ENCODE data around the gene RECK. TPM values are rescaled to one million over a fixed set of nuclear protein-coding genes. Genes with fewer than 3 reads are reported as not detected.

Gene RECK
- total and polyA plus RNA-seq, 2 experiments from 2014 or later: 8.1 to 11.6 TPM

DNA sequence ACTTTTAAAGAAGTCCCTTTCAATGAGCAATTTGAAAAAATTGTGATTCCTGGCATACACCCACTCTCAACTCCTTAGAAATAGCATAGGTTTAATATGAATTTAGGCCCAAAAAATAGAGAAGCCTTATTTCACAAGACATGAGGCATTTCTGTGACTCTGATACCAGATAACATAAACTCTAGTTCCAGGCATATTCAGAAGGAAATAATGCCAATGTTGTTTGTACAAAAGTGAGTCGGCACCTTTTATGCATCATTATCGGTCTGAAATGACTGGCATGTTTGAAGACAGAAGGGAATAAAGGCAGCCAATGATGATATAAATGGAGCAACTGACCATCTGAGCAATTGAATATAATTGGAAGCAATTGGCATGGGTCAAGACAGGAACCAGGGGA lies 19.4 kb upstream of the RECK start:
- no peak for TF ChIP-seq EZH2phosphoT487 (IDR thresholded peaks at IDR 0.05; ENCODE audit: unreplicated experiment)
- no peak for TF ChIP-seq ZNF114 (CRISPR knock-in tag; IDR thresholded peaks at IDR 0.05)
- no peak for TF ChIP-seq CREB1 (CRISPR knock-in tag; IDR thresholded peaks at IDR 0.05; ENCODE audit: low read depth)
- TF ChIP-seq CTCF (conservative IDR thresholded peaks at IDR 0.05; ENCODE audit: low read depth in 2 of 2): no peak
- TF ChIP-seq ZNF331 (CRISPR knock-in tag; IDR thresholded peaks at IDR 0.05; ENCODE audit: low read depth): no peak
- ATAC-seq: no peak
- H3K4me1 Mint-ChIP-seq: no peaks in the 10 kb centered on the region; the same call in 2 of the 3 replicates
- Histone ChIP-seq H3K9me2 (ENCODE audit: insufficient read depth) (peaks cover 4% of the 10 kb centered on the region; the same call in 1 of the 2 replicates), H3K36me3 (ENCODE audit: insufficient read depth) (no peaks in the 10 kb centered on the region), H3K4me1 (ENCODE audit: insufficient read depth) (no peaks in the 10 kb centered on the region), H3K4me2 (no peak overlapping the region), H3F3A (replicated peaks; ENCODE audit: low read depth) (no peaks in the 10 kb centered on the region), H3K27me3 (ENCODE audit: insufficient read depth) (no peaks in the 10 kb centered on the region), H3K79me2 (replicated peaks; ENCODE audit: insufficient read depth) (no peaks in the 10 kb centered on the region), H4K20me1 (replicated peaks; ENCODE audit: insufficient read depth) (no peaks in the 10 kb centered on the region), H3K27ac (ENCODE audit: low read depth) (no peak overlapping the region), H3K4me3 (no peak overlapping the region), H2AFZ (no peak overlapping the region)
- no peak overlapping the region for H3K4me3 Mint-ChIP-seq
- no peaks in the 10 kb centered on the region for H3K36me3 Mint-ChIP-seq (ENCODE audit: low read depth)
- no peaks in the 10 kb centered on the region for H3K9me3 Mint-ChIP-seq
- DNase-seq (ENCODE audit: low spot score): no peak
- H3K27me3 Mint-ChIP-seq (ENCODE audit: insufficient read depth, low read depth, poor library complexity): peaks cover 5% of the 10 kb centered on the region
- no peak overlapping the region for H3K27ac Mint-ChIP-seq

DNA sequence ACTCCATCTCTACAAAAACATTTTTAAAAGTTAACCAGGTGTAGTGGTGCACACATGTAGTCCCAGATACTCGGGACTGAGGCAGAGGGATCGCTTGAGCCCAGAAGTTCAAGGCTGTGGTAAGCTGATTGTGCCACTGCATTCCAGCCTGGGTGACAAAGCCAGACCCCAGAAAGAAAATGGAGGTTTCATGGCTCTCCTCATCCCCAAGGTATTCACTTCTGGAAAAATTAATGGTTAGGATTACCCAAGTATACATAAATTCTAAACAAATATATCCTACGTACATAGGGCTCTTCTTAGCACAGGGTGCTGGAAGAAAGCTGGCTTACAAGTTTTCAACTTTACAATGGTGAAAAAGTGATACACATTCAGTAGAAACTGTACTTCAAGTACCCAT lies 18.6 kb upstream of the RECK start:
- no peaks in the 10 kb centered on the region for H3K27me3 ChIP-seq (ENCODE audit: insufficient read depth)
- H3K4me3 ChIP-seq: no peak overlapping the region
- H2AFZ ChIP-seq: no peak overlapping the region
- ATAC-seq: no peak
- no peaks in the 10 kb centered on the region for H4K20me1 ChIP-seq (replicated peaks; ENCODE audit: insufficient read depth)
- Mint-ChIP-seq H3K4me3 (no peak overlapping the region), H3K9me3 (no peaks in the 10 kb centered on the region), H3K36me3 (ENCODE audit: low read depth) (no peaks in the 10 kb centered on the region), H3K27ac (no peak overlapping the region), H3K27me3 (ENCODE audit: insufficient read depth, low read depth, poor library complexity) (peaks cover 7% of the 10 kb centered on the region), H3K4me1 (no peaks in the 10 kb centered on the region; the same call in 2 of the 3 replicates)
- no peak overlapping the region for H3K4me2 ChIP-seq
- H3K4me1 ChIP-seq (ENCODE audit: insufficient read depth): no peaks in the 10 kb centered on the region
- TF ChIP-seq ZNF114 (CRISPR knock-in tag; IDR thresholded peaks at IDR 0.05) (no peak), ETS1 (IDR thresholded peaks at IDR 0.05) (no peak), CREB1 (CRISPR knock-in tag; IDR thresholded peaks at IDR 0.05; ENCODE audit: low read depth) (no peak), POLR2AphosphoS5 (IDR thresholded peaks at IDR 0.05; ENCODE audit: low read depth) (no peak), JUNB (IDR thresholded peaks at IDR 0.05; ENCODE audit: unreplicated experiment) (no peak), STAT1 (IDR thresholded peaks at IDR 0.05; ENCODE audit: unreplicated experiment) (no peak), EZH2 (IDR thresholded peaks at IDR 0.05; ENCODE audit: low read depth, unreplicated experiment) (no peak), EZH2phosphoT487 (IDR thresholded peaks at IDR 0.05; ENCODE audit: unreplicated experiment) (no peak)
- TF ChIP-seq, protein P1, sequence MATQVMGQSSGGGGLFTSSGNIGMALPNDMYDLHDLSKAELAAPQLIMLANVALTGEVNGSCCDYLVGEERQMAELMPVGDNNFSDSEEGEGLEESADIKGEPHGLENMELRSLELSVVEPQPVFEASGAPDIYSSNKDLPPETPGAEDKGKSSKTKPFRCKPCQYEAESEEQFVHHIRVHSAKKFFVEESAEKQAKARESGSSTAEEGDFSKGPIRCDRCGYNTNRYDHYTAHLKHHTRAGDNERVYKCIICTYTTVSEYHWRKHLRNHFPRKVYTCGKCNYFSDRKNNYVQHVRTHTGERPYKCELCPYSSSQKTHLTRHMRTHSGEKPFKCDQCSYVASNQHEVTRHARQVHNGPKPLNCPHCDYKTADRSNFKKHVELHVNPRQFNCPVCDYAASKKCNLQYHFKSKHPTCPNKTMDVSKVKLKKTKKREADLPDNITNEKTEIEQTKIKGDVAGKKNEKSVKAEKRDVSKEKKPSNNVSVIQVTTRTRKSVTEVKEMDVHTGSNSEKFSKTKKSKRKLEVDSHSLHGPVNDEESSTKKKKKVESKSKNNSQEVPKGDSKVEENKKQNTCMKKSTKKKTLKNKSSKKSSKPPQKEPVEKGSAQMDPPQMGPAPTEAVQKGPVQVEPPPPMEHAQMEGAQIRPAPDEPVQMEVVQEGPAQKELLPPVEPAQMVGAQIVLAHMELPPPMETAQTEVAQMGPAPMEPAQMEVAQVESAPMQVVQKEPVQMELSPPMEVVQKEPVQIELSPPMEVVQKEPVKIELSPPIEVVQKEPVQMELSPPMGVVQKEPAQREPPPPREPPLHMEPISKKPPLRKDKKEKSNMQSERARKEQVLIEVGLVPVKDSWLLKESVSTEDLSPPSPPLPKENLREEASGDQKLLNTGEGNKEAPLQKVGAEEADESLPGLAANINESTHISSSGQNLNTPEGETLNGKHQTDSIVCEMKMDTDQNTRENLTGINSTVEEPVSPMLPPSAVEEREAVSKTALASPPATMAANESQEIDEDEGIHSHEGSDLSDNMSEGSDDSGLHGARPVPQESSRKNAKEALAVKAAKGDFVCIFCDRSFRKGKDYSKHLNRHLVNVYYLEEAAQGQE (IDR thresholded peaks at IDR 0.05; ENCODE audit: unreplicated experiment): no peak
- no peak for DNase-seq (ENCODE audit: low spot score)
- H3K27ac ChIP-seq (ENCODE audit: low read depth): no peak overlapping the region
- no peaks in the 10 kb centered on the region for H3K36me3 ChIP-seq (ENCODE audit: insufficient read depth)
- H3F3A ChIP-seq (replicated peaks; ENCODE audit: low read depth): no peaks in the 10 kb centered on the region
- no peaks in the 10 kb centered on the region for H3K79me2 ChIP-seq (replicated peaks; ENCODE audit: insufficient read depth)
- H3K9me2 ChIP-seq (ENCODE audit: insufficient read depth): peaks cover 4% of the 10 kb centered on the region; the same call in 1 of the 2 replicates
